HG03045 (cell line): ENCODE data around the gene NFAT5.

Source experiments
- ATAC-seq: cut with Tn5 transposase; IDR thresholded peaks from one replicate; pipeline ENCODE4 v1.9.1; 2021; ENCODE audit warnings: mild to moderate bottlenecking, moderate library complexity; ENCODE audit not compliant: unreplicated experiment

The NFAT5 gene

DNA sequence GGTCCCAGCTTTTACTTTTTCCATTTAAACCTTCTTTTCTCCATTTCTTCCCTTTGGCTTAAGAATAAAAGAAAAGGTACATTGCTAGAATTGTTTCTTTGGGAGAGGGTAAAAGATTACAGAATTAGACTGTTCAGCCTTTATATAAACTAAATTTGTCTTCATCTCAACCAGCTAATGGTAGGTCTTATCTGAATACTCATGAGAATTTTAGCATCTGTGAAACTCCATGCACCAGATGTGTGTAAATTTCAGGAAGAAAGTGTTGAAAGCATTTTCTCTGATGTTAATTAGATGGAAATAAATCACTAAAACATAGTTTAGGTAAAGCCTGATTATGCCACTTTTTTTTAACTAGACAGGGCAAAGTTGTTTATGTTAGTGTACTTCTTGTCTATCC, 135.7 kb downstream of the NFAT5 start:
- ATAC-seq: no peak

DNA sequence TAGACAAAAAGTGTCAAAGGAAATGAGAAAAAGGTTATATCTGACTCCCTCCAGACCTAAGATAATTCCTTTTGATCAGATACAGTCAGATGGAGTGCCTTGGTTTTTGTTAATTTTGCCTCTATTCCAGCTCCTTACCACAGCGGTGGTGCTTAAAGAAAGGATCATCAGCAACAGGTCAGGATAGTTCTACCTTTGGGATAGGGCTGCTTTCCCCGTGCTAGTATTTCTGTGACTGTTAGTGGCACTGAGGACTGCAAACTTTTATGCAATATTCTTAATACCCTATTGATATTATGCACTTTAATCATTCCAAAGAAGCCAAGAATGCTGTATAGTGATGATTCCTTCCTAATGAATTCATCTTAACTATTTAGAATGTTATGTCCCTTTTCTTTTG, 136.1 kb downstream of the NFAT5 start:
- no peak for ATAC-seq

DNA sequence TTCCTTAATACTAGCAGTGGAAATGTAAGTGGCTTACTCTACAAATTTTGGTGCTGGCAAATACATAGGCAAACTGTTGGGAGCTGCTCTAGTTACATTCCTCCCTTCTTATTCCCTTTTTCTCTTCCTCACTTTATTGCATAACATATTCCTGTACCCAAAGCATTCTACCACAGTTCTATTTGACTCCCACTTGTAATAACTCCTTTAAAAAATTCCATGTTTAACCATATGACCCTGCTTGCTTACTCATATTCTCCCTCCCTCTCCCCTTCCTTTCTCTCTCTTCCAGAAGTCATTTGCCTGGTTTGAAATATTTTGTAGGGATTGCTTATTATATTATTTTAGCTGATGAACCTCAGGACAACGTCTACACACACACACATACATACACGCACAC, 137.9 kb downstream of the NFAT5 start:
- ATAC-seq: no peak

DNA sequence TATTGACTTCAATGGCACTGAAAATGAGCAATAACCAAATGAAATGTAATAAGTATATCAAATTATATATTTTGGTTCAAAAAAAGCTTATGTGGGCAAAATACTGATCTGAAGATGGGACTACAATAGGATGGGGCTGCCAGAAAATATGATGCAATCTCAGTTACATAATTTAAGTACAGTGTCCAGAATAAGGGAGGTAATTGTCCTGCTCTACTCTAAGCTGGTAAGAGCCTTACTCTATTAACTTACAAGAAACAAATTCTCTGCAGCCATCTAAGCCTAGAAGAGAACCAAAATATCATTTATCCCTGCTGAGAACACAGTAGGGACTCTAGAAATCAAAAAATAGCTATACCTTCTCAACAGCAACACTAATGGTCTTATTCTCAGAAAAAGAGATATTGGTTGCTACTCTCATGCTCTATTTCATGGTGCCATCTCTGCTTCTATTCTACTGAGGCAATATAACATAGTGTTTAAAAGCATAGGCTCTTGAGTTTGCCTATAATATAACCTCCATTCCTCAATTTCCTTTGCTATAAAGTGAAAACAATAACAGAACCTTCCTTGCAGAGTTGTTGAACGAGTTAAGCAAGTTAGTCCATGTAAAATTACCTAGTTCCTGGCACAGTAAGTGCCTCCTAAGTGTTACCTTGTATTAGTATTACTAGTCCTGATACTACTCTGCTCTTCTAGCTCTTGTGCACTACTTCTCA, 140.6 kb downstream of the NFAT5 start:
- no peak for ATAC-seq

DNA sequence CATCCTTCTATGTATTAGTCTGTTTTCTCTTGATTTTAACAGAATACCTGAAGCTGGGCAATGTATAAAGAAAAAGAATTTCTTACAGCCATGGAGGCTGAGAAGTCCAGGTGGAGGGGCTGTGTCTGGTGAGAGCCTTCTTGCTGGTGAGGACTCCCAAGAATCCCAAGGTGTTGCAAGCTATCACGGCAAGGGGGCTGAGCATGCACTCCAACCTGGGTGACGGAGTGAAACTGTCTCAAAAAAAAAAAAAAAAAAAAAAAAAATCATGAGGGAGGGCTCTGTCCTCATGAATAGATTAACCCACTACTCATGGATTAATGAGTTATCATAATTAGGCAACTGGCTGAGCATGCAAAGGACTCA, 141.2 kb downstream of the NFAT5 start:
- ATAC-seq: no peak

DNA sequence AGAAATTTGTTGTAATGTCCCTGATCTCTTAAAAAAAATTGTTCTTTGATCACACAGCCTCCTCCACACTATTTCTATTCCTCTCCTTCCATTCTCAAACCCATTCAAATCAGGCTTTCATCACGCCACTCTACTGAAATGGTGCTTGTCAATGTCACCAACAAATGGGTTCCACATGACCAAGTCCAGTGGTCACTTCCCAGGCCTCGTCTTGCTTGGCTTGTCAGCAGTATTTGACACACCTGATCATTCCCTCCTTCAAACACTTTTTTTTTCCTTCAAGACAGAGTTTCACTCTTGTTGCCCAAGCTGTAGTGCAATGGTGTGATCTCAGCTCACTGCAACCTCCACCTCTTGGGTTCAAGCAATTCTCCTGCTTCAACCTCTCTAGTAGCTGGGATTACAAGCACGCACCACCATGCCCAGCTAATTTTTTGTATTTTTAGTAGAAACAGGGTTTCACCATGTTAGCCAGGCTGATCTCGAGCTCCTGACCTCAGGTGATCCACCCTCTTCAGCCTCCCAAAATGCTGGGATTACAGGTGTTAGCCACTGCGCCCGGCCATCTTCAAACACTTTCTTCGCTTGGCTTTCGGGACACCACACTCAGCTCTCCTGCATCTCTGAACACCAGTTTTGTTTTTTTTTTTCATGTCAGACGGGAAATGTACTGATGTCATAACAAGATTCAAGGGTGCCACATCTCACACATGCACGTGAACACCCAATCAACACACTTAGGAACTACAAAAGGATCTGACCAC, 142.3 kb downstream of the NFAT5 start:
- no peak for ATAC-seq

DNA sequence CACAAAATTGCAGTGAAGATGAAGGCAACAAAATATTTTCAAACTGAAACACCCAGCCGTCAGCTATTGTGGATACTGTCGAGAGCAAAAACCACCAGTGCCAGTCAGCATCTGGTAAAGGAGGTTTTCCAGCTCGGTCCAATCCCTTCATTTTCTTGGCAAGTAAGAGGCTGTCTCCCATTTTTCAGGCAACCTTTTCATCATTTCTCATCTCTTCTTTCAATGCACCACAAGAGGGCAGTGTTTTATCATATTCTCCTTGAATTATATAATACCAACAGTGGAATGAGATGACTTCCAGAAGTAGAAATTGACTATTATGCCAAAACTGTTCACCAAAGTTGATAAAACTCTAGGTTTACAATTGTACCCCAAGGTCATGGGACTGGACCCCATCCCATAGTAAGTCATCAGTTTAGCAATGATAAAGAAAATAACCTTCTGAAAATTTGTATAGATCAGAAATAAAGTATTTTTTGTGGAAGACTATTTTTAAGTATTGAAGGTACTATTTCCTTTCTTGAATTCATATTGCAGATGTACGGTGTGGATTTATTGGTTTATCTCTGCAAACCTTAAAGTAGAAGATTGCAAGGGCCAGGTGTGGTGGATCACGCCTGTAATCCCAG, 143.8 kb downstream of the NFAT5 start:
- no peak for ATAC-seq

DNA sequence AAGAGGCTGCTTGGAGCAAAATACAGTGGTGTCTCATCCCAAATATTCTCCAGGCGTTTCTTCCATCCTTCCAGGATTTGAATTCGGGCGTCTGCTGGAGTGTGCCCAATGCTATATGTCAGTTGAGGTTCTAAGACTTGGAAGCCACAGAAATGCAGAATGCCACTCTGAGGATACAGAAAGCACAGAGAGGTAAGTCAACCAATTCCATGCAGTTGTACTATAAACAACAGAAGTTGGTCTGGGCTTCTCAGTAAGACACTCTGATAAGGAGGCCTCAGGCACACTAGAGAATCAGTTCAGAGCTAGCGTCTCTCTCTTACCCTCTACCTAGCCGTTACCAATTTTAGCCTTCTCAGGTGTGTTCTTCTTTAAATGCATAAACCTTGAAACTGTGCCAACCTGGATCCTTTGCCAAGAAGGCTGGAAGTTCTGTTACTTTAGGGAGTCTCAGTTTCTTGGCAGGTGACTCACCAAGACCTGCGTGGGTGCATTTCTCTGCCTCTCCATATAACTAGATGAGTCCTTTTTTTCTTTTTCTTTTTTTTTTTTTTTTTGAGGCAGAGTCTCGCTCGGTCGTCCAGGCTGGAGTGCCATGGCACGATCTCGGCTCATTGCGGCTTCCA, 145.5 kb downstream of the NFAT5 start:
- no peak for ATAC-seq

DNA sequence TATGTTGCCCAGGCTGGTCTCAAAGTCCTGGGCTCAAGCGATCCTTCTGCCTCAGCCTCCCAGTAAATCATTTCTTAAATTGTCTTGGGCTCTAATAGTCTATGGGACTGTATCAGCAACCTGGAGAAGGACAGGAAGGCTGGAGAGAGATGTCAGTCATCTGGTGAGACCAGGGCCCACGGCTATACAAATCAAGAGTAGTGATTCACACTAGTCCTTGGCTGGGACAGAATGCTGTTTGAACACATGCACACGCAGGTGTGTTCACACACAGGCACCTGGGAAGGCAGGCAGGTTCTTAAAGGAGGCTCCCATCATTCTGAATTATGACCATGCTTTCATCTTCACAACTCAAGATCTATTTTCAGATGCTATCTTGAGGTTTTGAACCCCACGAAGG, 146.5 kb downstream of the NFAT5 start:
- no peak for ATAC-seq

DNA sequence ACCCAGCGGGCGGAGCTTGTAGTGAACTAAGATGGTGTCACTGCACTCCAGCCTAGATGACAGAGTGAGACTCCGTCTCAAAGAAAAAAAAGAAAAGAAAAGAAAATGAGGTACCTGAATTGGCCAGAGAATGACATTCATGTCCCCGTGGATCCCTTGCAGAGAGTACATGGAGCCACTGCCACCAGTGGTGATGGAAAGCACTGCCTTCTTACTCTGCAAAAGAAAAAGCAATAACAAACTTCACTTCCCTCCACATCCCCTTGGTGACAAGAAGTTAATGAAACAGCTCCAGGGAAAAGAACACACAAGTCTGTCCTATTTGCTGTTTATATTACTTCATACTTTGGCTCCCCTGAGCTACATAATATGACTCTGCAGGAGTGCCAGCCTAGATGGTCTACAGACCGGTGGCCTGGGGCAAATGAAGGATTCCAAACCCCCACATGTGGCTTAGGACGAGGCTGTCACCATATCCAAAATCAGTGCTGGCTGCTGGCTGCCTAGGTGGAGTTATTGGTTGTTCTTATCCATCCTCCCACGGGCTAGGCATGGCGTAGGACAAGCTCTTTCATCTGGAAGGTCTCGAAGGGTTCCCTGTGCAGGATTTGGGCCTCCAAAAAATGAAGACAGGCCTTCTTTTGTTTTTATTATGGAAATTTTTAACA, 147.3 kb downstream of the NFAT5 start:
- no peak for ATAC-seq

DNA sequence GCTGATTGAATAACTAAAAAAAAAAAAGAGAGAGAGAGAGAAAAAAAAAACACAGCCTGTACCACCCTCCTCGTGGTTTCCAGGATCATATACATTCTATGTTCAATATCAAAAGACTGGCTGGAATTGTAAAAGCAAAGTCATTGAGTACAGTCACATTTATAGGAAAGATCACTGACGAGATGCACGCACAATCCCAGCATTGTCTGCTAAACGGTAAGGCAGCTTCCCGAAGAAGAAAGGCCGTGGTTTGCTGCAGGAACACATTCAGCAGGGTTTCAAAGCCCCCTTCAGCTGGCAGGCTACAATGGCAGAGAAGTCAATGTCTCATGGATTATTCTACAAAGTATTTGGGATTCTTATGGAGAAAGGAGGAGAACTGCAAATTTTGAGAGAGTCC, 151.3 kb downstream of the NFAT5 start:
- ATAC-seq: no peak

DNA sequence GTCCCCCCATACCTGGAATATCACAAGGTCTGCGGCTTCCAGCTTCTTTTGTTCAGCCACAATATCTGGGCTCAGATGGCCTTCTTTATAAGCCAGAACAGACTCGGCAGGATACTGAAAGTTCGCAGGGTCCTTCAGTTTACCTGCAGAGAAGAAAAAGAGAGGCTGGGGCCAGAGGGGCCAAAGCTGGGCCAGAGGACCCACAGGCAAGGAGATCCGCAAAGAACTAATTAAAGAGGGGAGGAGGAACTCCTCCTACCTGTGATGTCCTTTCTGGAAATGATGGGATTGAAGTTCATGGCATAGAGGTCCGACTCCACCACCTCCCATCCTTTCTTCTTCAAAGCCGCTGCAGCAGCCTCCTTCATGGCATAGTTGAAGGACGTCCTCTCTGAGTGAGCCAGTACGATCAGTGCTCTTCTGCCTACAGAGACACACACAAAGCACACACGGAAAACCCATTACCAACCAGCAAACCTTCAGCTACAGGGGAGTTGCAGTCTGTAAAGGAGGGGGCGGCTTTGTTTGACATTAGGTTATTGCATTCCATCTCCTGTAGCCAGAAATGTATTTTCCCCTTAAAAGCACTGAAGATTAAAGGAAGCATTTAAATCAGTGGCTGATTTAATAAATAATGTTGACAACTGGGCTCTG, 152.5 kb downstream of the NFAT5 start:
- no peak for ATAC-seq

DNA sequence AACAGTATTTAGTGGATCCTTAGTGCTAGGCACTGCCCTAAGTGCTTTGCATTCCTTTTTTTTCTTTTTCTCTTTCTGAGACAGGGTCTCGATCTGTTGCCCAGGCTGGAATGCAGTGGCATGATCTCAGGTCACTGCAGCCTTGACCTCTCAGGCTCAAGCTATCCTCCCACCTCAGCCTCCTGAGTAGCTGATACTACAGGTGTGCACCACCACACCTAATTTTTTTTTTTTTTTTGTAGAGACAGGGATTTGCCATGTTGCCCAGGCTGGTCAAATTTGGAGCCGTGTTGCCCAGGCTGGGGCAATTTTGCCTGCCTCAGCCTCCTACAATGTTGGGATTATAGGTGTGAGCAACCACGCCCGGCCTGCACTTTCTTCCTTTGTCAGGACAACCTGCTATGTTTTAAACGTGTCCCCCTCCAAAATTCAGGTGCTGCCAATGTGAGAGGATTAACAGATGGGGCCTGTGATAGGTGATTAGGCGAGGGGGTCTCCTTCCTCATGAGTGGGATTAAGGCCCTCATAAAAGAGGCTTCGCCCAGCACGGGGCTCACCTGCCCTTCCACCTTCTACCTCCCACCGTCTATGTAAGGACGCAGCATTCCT, 155.2 kb downstream of the NFAT5 start:
- ATAC-seq: no peak

DNA sequence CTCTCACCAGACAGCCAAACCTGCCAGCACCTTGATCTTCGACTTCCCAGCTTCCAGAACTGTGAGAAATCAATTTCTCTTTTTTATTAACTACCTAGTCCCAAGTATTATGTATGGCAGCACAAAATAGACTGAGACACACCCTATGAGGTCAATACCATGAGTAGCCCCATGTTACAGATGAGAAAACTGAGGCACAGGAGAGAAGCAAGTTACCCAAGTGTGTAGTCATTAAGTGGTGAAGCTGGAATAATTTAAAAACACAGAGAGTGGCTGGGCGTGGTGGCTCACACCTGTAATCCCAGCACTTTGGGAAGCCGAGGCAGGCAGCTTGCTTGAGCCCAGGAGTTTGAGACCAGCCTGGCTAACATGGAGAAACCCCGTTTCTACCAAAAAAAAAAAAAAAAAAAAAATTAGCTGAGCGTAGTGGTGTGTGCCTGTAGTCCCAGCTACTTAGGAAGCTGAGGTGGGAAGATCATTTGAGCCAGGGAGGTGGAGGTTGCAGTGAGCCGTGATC, 155.7 kb downstream of the NFAT5 start:
- ATAC-seq: no peak

DNA sequence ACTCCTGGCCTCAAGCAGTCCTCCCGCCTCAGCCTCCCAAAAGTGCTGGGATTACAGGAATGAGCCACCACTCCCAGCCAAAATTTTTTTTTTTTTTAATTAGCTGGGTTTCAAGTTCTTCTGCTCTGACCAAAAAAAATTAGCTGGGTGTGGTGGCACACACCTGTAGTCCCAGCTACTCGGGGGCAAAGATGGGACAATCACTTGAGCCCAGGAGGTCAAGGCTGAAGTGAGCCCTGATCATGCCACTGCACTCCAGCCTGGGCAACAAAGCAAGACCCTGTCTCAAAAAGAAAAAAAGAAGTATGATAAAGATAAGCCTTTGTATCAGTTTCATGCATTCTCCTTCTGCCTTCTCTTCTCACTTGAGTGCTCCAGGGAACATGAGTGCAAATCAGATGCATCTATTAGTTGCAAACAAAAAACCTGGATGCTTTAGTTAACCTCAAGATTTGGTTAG, 158.7 kb downstream of the NFAT5 start:
- no peak for ATAC-seq

DNA sequence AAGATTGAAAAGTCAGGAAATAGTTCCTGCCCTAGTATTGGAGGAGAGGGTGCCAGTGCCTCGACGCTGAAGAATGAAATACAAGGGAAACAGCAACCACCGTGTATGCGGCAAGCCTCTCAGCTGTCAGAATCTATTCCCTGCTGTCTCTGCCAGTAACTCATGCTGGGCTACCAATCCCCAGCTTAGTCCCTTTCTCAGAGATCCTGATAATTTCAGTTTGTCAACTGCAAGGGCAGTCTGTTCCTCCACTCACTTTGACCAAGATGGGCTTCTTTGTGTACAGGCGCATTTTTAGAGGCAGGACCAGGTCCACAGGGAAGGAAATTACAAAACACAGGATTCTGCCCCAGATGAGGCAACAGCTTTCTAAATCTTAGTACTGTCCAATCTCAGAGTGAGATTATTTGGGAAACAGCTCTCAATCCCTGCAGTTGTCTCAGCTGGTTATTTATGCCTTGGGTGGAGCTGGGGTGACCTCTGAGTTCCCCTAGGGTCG, 159.3 kb downstream of the NFAT5 start:
- no peak for ATAC-seq

DNA sequence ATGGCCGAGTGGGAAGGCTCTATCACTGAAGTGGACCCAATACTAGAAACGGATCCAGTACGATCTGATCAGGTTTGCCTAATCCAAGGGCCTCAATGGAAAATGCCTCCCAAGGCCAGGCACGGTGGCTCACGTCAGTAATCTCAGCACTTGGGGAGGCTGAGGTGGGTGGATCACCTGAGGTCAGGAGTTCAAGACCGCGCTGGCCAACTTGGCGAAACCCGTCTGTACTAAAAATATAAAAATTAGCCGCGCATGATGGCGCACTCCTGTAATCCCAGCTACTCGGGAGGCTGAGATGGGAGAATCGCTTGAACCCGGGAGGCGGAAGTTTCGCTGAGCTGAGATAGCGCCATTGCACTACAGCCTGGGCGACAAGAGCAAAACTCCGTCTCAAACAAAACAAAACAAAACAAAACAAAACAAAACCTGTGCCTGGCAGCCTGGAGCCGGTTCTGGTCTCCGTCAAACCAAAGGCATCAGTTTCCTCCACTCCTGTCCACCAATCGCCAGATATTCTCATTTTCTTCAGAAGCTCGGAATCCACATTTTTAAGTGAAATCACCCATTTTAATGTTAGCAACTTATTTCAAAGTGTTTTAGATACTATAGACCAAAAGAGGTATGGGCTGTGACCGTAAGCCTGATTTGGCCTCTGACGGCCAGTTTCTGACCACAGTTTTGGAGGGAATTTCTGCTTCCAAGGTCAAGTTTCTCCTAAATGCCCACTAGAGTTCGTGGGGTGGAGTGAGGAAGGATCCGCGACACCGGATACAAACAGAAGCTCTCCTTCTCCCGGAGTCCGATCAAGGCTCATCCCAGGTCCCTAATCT, 159.9 kb downstream of the NFAT5 start:
- ATAC-seq: no peak

DNA sequence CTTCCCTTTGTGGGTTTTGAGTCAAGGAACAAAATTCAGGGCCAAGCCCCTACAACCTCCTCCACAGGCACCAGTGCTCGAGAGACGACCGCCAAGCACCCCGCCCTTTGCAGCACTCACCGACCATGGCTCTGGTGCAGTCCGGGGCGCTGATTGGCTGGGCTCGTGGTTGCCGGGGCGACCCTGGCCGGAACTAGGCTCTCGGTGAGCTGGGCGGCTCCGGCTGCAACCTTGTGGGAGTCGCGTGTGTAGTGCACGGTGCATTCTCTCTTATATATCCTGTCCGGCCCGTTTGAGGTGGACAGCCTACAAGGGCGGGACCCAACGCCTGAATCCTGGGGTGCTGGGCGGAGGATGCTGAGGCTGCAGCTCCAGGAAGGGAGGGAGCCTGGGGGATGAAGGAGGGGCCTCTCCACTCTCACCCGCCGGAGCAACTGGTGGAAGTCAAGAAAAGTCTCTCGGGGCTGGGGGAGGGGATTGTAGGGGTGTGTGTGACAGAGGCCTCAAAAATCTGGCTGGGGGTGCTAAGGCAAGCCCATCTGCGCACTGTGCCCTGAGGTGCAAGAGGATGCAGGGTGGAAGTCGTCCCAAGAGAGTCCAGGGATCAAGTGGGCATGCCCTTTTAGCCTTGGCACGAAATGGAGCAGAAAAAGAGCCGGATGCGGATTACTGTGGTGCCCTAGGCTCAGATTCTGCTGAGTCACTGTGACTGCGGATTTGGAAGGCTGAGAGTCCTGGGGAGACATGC, 160.7 kb downstream of the NFAT5 start, which contains the start of gene NQO1:
TSS of gene NQO1 (minus strand) at position 248 of the 748 bp plus-strand sequence. CDS start at position 127, 121 bp downstream.
- ATAC-seq: peak; percentile 98
